ENCODE data around the gene PRXL2C.

Gene PRXL2C

DNA sequence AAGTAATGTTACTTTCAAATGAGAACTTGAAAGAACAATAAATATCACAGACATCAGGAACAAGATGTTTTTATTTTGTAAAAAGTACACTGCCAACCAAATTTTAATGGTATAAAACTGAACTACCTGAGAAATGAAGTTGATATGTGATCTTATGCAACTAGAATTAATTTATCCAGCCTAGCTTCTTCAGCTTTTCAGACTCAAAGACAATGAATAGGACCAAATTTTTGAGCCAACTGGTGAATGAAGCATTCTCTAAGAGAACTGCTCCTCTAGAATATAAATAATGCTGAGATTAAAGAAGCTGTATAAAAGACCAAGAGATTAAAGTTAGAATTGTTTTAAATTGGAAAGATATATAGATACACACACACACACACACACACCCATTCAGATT lies 45.4 kb downstream of the PRXL2C start:
- no peak for DNase-seq

DNA sequence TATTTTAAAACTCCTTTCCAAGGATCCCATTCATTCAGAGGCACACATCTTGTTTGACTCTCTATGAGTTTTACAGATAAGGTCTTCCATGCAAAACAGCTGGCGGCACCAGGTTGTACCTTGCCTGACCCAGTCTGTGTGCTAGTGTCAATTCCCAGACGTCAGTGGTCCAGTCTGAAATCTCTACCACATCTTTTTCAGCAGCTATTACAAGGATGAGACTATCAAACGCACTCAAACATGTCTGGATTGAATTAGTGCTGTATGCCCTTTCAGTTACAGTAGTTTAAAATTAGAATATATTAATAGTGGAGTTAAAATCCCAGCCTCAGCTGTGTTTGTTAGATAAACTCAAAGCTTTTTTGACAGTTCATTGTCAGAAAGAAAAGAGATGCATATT lies 47.1 kb downstream of the PRXL2C start:
- no peak for DNase-seq

DNA sequence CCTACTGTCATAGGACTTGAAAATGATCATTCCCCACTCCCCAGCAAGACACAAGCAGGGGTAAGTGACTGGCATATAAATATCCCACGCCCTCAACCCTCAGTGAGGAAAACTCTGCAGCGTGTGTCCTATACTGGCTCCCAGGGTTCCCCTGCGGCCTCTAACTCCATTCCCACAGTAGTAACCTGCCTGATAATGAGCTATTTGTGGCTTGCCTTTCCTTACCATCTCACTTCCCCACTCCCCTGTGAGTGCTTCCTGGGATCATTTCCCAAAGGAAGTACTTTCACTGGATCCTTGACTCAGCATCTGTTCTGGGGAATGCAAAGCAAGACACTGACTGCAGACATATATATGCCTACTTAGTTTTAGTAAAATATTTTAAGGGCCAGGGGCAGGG lies 49.8 kb downstream of the PRXL2C start:
- no peak for DNase-seq

DNA sequence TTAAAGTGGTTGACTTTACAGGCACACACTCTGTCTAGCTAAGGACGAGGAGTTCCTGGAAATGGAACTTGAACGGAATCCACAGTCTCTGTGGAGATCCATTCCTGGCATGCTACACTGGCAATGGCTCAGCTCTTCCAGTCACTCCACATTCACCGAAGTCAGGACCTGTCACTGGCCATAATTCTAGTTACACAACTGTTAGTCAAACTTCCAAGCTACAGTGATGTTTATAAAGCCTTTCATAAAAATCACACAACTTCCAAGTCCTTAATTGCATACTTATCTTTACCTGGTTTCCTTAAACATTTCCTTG lies 51.2 kb downstream of the PRXL2C start:
- DNase-seq = no peak

DNA sequence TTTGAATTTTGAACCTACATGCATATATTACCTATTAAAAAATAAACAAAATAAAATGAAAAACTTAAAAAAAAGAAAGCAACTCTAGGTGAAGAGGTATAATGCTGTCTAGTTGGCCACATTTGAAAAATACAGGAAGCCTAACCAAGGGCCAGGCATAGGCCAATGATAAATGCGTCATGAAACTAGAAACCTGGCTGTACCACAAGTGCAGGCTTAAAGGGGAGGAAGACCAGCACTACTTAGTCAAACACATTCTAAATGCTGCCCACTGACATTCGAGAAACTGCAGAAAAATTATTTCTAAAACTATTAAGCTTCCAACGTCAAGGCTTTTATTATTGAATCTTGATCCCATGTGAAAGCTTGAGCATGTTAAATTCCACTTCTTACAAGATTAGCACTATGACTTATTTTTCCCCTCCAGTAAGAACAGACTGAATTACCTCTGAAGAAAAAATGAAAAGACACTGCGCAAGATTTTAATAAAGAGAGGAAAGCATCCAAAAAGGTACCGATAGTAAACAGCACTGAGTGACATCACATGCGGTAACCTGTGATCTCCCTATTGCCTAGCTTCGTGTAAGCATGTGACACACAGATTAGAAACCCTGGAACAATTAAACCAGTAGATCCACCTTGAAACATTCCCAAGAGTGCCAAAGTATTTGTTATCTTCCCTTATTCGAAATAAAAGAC lies 51.7 kb downstream of the PRXL2C start:
- no peak for DNase-seq

DNA sequence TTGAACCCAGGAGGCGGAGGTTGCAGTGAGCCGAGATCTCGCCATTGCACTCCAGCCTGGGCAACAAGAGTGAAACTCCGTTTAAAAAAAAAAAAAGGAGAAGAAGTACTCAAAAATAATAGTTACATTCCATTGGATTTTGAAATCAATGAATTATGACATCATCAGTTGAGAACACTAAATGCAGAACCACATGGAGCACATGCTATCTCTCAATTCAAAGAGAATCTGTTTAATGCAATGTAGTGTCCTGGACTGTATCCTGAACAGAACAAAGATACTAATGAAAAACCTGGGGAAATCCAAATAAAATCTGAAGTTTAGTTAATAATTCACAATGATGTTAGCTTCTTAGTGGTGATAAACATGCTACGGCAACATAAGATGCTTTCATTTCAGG lies 55.8 kb downstream of the PRXL2C start:
- no peak for DNase-seq

DNA sequence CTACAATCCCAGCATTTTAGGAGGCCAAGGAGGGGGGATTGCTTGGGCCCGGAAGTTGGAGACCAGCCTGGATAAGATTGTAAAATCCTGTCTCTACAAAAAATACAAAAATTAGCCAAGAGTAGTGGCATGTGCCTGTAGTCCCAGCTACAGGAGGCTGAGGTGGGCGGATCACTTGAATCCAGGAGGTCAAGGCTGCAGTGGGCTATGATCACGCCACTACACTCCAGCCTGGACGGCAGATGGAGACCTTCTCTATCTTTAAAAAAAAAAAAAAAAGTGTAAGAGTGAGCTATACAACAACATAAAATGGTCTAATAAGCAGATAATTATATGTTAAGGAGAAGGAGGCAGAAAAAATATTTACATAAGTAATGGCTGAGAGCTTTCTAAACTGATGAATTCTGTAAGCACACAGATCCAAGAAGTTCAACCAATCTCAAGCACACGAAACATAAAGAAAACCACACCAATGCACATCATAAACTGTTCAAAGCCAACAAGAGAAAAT lies 58.5 kb downstream of the PRXL2C start:
- DNase-seq = no peak

All from islet precursor cell (in vitro differentiated cells).